Measurements from ENCODE around the gene SPATA13.

GRCh38 chr13:24138911-24139310 is 21.6 kb upstream of the SPATA13 start:
- TF ChIP-seq POLR2A (IDR thresholded peaks at IDR 0.05; ENCODE audit: low read length) (no peak), GATA1 (IDR thresholded peaks at IDR 0.05; ENCODE audit: low read depth, low read length) (no peak)

Measured in erythroblast (primary cell).